CD4-positive, alpha-beta T cell treated with Interferon alpha-2 for 1 hour (primary cell): Measurements from ENCODE around the gene OVCA2.

Experiments
- DNase-seq, 2 donors: peaks; one replicate each; pipeline ENCODE4 v3.0.0-alpha.2; 2020 to 2022

Gene OVCA2

GRCh38 chr17:2089021-2089422, 47.2 kb downstream of the OVCA2 start:
- DNase-seq = no peak

GRCh38 chr17:2090210-2090641, 48.4 kb downstream of the OVCA2 start:
- no peak for DNase-seq

- no peak for DNase-seq
These were observed 49.1 kb downstream of the OVCA2 start for GRCh38 chr17:2090804-2091534.

GRCh38 chr17:2092253-2092652, 50.4 kb downstream of the OVCA2 start:
- DNase-seq = no peak
